DOHH2 (cell line): ENCODE measurements around the gene CXXC5.

Experiments used
- CTCF ChIP-seq: fragments of 200-600 bp; sonication (generic); IDR thresholded peaks from one replicate; pipeline ENCODE4 v1.5.1; 2014; ENCODE audit warnings: antibody characterized with exemption, mild to moderate bottlenecking, low read depth, low read length; ENCODE audit not compliant: poor library complexity, severe bottlenecking
- EZH2phosphoT487 ChIP-seq: fragments of 200-600 bp; sonication (generic); IDR thresholded peaks from 2 replicates; pipeline ENCODE4 v1.6.1; 2017; ENCODE audit warnings: borderline replicate concordance, mild to moderate bottlenecking, antibody characterized with exemption, low read length, moderate library complexity, mixed read lengths

GRCh38 chr5:139698490-139699146 is 50.5 kb downstream of the CXXC5 start:
- TF ChIP-seq CTCF = no peak
- TF ChIP-seq EZH2phosphoT487 = no peak
